Glomerular visceral epithelial cell (primary cell): Measurements from ENCODE around the gene KCNJ9.
"Not testable (repeated sequence)": the region's sequence is repeated elsewhere in the genome, so short reads cannot be mapped to it uniquely, and the experiment has no call there.

Experiments
- DNase-seq: peaks from one replicate; pipeline ENCODE4 v3.0.0-alpha.2; 2016; ENCODE audit errors: extremely low spot score

The KCNJ9 gene

DNA sequence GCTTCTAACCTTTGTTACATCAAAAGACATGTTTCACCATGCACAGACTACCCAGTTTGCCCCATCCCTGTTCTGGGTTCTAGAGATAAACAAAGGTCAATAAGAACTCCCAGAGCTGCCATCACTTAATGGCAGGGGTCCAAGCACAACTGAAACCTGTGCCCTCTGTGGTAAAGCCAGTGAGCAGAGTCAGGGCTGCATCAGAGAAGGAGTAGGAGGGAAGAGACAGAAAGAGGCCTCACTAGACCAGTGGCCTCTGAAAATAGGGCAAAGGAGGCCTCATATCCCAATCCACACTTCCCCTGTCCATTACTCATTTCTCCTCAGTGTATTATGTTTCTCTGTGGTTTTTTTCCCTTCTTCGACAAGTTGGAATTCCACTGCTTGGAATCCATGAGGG lies 44.4 kb downstream of the KCNJ9 start:
- peak; percentile 70 for DNase-seq

DNA sequence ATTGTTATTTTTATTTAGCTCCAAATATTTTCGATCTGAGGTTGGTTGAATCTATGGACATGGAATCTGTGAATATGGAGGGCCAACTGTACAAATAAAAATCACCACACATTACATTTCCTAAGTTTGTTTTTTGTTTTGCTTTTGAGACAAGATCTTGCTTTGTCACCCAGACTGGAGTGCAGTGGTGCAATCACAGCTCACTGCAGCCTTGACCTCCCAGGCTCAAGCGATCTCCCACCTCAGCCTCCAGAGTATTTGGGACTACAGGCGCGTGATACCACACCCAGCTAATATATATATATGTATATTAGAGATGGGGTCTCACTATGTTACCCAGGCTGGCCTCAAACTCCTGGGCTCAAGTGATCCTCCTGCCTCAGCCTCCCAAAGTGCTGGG lies 45.0 kb downstream of the KCNJ9 start:
- DNase-seq = not testable (repeated sequence)

- no peak for DNase-seq
These were observed 46.0 kb downstream of the KCNJ9 start for GRCh38 chr1:160127381-160127780.

GRCh38 chr1:160127865-160128523 lies 46.7 kb downstream of the KCNJ9 start:
- DNase-seq = peak; percentile 44

GRCh38 chr1:160128636-160129035 lies 47.3 kb downstream of the KCNJ9 start:
- no peak for DNase-seq

DNA sequence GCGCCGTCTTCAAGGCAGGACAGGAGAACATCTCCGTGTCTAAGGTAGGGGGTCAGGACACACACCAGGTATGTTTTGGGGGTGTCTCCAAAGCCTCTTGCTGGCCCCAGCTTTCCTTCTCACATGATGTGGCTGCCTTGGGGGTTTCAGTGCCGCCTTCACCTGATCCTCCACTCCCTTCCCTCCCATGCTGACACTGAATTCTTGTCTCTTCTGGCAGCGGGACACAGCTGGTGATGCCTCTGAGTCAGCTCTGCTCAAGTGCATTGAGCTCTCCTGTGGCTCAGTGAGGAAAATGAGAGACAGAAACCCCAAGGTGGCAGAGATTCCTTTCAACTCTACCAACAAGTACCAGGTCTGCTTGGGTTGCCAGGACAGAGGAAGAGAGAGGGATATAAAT lies 47.7 kb downstream of the KCNJ9 start:
- DNase-seq = peak; percentile 62

DNA sequence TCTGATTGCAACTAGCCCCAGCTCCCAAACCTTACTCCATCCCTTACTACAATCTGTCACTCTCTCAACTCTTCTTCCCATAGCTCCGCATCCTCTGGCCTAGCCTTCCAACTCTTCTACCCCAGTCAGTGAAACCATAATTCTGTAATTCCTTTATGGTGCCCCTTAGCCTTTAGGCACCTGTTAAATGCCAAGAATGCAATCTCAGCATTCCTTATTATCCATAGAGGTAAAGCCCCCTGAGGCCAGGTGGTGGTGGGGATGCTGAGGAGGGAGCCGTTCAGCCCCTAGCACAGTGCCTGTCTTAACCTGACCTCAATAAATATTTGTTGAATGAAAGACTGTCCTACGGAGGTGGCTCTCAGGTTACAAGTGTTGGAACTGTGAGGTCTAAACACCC lies 48.2 kb downstream of the KCNJ9 start:
- no peak for DNase-seq

GRCh38 chr1:160129966-160130365 lies 48.6 kb downstream of the KCNJ9 start:
- no peak for DNase-seq

DNA sequence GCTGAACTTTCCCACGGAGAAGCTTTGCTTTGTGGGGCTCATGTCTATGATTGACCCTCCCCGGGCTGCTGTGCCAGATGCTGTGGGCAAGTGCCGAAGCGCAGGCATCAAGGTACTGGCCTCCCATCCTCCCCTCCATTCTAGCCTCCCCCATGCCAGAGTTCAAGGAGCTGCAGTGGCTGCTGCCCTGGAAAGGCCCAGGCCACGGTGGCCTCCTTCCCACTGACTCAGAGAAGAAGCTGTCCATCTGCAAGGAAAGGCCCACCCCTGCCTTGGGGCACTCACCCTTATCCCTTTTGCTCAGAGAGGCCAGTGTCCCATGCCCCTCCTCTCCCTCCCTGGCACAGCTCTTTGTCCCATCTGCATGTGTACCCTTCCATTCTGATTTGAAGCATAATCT lies 49.1 kb downstream of the KCNJ9 start:
- no peak for DNase-seq

DNA sequence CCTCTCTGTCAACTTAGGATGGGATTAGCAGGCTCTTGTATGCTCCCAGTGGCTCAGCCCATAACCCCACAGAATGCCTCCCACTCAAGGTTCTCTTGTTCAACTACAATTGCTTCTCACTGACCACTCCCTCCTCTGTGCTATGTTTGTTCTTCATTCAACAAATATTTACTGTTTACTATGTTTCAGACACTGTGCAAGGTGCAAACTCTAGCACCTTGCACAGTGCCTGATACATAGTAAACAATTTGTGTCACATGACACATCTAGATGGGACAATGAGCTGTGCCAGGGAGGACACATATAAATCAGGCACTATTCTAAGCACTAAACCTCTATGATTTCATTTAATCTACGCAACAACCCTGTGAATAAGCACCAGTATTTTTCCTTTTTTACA lies 49.6 kb downstream of the KCNJ9 start:
- DNase-seq = no peak

DNA sequence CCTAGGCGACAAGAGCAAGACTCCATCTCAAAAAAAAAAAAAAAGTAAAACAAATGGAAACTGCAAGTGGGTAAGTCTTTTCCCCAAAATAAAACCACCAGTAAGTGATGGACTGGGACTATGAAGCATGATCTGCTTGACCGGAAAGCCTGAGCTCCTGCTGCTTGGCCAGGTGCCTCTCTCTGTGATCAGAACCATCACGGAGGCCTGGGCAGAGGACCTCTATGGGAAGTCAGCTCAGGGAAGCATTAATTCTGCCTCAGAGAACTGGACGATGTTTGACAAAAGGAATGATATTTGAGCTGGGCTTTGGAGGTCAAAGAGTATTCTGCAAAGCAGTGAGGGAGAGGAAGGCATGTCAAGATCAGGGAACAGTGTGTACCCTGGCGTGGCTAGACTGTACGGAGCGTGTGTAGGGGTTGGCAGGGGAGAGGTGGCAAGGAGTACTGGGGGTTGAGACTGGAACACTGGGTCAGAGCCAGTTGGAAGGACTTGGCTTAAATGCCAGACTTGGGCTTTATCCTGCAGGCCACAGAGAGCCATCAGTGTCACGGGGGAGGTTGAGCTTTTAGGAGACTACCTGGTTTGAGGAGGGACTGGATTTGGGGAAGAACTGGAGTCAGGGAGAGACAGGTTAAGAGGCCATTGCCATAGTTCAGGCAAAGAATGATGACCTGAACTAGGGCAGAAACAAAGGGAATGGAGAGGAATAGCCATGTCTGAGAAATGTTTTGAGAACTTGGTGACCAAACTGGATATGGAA lies 50.6 kb downstream of the KCNJ9 start:
- no peak for DNase-seq

DNA sequence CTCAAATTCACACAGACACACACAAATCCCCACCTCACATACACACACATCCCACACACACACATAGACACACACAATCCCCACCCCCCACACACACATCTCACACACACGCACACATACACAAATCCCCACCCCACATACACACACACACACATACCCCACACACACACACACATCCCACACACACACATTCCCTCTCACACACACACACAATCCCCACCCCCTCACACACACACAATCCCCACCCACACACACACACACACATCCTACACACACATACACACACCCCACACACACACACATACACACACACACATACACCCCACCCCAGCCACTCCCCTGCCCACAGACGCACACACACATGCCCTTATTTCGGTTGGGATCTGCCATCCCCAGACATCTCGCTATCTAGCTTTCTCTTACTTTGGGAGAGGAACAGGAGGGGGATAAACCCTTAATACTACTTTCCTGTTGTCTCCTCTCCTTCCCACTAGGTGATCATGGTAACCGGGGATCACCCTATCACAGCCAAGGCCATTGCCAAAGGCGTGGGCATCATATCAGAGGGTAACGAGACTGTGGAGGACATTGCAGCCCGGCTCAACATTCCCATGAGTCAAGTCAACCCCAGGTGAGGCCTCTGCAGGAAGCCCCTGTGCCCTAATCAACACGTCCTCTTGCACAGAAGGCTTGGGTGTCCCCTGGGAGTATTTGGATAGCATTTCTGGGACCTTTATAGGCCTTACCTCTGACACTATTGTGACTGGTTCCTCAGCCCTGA lies 52.8 kb downstream of the KCNJ9 start:
- DNase-seq = no peak

DNA sequence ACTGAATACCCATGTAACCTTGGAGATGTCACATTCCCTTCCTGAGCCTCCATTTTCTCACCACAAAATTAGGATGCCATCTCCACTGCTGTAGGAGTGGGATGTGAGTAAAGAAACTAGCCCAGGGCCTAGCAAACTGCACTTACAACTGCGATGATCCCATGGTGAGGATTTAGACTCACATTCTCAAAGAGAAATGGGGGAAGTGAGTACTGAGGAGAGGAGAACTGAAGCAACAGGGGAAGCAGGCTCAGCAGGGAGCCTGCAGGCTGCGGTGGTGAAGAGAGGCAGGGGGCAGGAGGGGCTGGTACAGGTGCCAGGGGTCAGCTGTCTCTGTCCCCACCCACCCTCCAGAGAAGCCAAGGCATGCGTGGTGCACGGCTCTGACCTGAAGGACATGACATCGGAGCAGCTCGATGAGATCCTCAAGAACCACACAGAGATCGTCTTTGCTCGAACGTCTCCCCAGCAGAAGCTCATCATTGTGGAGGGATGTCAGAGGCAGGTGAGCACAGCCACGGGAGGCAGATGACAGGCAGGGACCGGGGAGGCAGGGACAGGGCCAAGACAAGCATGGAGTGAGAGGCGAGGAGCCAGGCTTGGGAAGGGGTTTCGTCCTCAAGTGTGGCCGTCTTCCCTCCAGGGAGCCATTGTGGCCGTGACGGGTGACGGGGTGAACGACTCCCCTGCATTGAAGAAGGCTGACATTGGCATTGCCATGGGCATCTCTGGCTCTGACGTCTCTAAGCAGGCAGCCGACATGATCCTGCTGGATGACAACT lies 53.6 kb downstream of the KCNJ9 start:
- no peak for DNase-seq

DNA sequence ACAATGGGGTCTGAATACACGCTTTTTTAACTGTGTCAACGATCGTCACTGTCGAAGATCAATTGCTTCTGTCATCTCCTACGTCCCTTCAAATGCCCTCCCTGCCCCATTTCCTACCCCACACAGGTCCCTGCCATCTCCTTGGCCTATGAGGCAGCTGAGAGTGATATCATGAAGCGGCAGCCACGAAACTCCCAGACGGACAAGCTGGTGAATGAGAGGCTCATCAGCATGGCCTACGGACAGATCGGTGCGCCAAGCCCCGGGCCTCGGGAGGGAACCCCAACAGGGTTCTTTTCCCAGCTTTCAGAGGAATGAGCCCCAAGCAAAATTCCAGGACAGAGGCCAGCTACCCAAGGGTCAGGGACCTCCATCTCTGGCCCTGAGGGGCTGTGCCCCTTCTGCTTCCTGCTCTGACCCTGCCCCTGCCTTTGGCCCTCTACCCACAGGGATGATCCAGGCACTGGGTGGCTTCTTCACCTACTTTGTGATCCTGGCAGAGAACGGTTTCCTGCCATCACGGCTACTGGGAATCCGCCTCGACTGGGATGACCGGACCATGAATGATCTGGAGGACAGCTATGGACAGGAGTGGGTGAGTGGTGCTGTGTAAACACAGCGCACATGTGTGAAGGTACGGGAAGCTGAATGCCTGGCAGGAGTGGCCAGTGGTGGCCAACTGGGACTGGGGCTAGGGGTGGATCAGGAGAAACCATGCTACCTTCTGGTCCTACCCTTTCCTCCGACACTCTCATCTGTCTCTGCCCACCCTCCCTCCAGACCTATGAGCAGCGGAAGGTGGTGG lies 55.0 kb downstream of the KCNJ9 start:
- DNase-seq = no peak

DNA sequence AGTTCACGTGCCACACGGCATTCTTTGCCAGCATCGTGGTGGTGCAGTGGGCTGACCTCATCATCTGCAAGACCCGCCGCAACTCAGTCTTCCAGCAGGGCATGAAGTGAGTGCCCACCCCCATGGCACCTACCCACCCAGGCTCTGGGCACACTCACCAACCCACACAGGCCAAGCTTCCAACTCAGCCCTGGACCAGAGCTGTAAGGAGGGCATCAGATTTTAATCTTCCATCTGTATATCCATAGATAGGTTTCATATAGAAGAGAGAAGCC lies 55.5 kb downstream of the KCNJ9 start:
- no peak for DNase-seq

DNA sequence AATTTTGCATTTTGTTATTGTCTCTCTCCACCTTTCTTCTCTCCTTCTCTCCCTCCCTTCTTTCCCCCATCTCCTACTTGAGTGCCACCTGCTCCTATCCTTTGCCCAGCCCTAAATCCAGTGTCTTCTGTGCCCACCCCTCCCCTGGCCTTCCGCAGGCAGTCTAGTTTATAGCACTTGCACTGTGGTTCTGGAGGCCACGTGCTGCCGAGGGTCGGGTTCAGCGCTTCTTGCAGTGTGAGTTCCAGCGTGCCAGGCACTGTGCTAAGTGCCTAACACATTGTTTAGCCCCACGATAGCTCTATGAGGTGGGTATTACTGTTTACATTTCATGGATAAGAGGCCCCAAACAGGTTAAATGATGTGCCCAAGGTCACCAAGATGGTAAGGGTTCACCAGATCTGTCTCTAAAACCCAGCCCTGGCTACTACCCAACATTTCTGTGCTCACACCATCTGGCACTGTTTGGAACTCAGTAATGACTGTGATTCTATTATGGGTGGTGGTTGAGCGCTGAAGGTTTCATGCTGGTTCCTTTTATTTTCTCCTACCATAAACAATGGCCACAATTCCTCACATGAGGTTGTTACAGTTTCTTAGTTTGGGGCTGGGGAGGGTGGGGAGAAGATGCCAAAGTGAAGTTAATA lies 56.0 kb downstream of the KCNJ9 start:
- no peak for DNase-seq

GRCh38 chr1:160139840-160140239 lies 58.5 kb downstream of the KCNJ9 start:
- no peak for DNase-seq
